HepG2 (cell line): ENCODE data around the gene XRN1.

Source experiments
- CTCF ChIP-seq: sonication (generic); formaldehyde crosslinking; IDR thresholded peaks from 2 replicates; pipeline ENCODE4 v1.5.0; 2020; ENCODE audit warnings: mild to moderate bottlenecking, missing genetic modification reagents, moderate library complexity
- ESRRA ChIP-seq: sonication (generic); formaldehyde crosslinking; IDR thresholded peaks from 2 replicates; pipeline ENCODE4 v1.5.1; 2020; ENCODE audit warnings: mild to moderate bottlenecking, low read depth, missing genetic modification reagents
- HDAC2 ChIP-seq: sonication (generic); formaldehyde crosslinking; IDR thresholded peaks from 2 replicates; pipeline ENCODE4 v1.4.0; 2020; ENCODE audit warnings: missing genetic modification reagents
- MEIS1 ChIP-seq: sonication (generic); formaldehyde crosslinking; IDR thresholded peaks from 2 replicates; pipeline ENCODE4 v1.9.0; 2021; ENCODE audit warnings: mild to moderate bottlenecking, missing genetic modification reagents, moderate library complexity, borderline replicate concordance
- STAT5B ChIP-seq: sonication (generic); formaldehyde crosslinking; IDR thresholded peaks from 2 replicates; pipeline ENCODE4 v1.4.0; 2020; ENCODE audit warnings: missing genetic modification reagents
- TGIF2 ChIP-seq: IDR thresholded peaks from 2 replicates; pipeline ENCODE4 v1.6.1; 2016; ENCODE audit warnings: control low read depth, missing compliant biosample characterization
- TRIM24 ChIP-seq: sonication (generic); formaldehyde crosslinking; IDR thresholded peaks from 2 replicates; pipeline ENCODE4 v1.8.0; 2022; ENCODE audit warnings: mild to moderate bottlenecking, missing genetic modification reagents
- ZBTB33 ChIP-seq: sonication (generic); formaldehyde crosslinking; IDR thresholded peaks from 2 replicates; pipeline ENCODE4 v1.4.0; 2020; ENCODE audit warnings: missing genetic modification reagents
- ZNF569 ChIP-seq: sonication (generic); formaldehyde crosslinking; IDR thresholded peaks from 2 replicates; pipeline ENCODE4 v1.5.0; 2020; ENCODE audit warnings: mild to moderate bottlenecking, missing genetic modification reagents, moderate library complexity, borderline replicate concordance
- ZNF589 ChIP-seq: sonication (generic); formaldehyde crosslinking; conservative IDR thresholded peaks from 2 replicates; pipeline ENCODE4 v1.8.0; 2022; ENCODE audit warnings: mild to moderate bottlenecking, moderate library complexity, missing genetic modification reagents

GRCh38 chr3:142296507-142296906 is 151.3 kb downstream of the XRN1 start:
- TF ChIP-seq ESRRA (no peak), STAT5B (CRISPR knock-in tag) (no peak), MEIS1 (no peak), TRIM24 (no peak), HDAC2 (CRISPR knock-in tag) (no peak), ZBTB33 (CRISPR knock-in tag) (no peak), ZNF589 (CRISPR knock-in tag) (no peak), CTCF (CRISPR knock-in tag) (no peak), TGIF2 (CRISPR knock-in tag) (no peak), ZNF569 (no peak)
